SK-N-SH (cell line): ENCODE measurements around the gene DOCK10. TPM values are rescaled to one million over a fixed set of nuclear protein-coding genes. Genes with fewer than 3 reads are reported as not detected.

Experiments
- CTCF ChIA-PET: fragments of 300-600, 350-600 bp; formaldehyde crosslinking; extraction: SDS; loops from one replicate; lab custom pipeline; 2021; lab: Yijun Ruan, JAX
- POLR2A ChIA-PET: fragments of 350-600 bp; sonication (Branson Sonifier 250); formaldehyde crosslinking; extraction: SDS; loops from one replicate; lab custom pipeline; 2020; ENCODE audit warnings: antibody characterized with exemption, inconsistent platforms; lab: Yijun Ruan, JAX
- DNase-seq: peaks from one replicate; pipeline ENCODE4 v3.0.0; 2012
- H2AFZ ChIP-seq: fragments of 200-600 bp; sonication (generic); 2 replicates; pipeline ENCODE4 v1.8.1; 2016; ENCODE audit warnings: antibody characterized with exemption, mild to moderate bottlenecking, low read depth
- H3F3A ChIP-seq: fragments of 200-600 bp; sonication (generic); replicated peaks from 2 replicates; pipeline ENCODE3; 2016; ENCODE audit warnings: antibody characterized with exemption, mild to moderate bottlenecking; ENCODE audit not compliant: insufficient read depth
- H3K27ac ChIP-seq, 2 experiments: fragments of 200-500 bp in 1 of 2; fragments of 200-600 bp in 1 of 2; sonication (Bioruptor generic) in 1 of 2; sonication (generic), shearing (Covaris generic) in 1 of 2; 2 replicates each; pipeline versions ENCODE4 v1.5.1 to v1.6.1; 2014 to 2016; ENCODE audit warnings: low read depth in 2 of 2, inconsistent platforms in 1 of 2, low read length in 1 of 2, mild to moderate bottlenecking in 1 of 2, mixed read lengths in 1 of 2
- H3K27me3 ChIP-seq: fragments of 200-600 bp; sonication (generic), shearing (Covaris generic); 2 replicates; pipeline ENCODE4 v1.6.1; 2016; ENCODE audit warnings: mixed run types; ENCODE audit not compliant: insufficient read depth
- H3K36me3 ChIP-seq, 2 experiments: fragments of 200-500 bp in 1 of 2; fragments of 200-600 bp in 1 of 2; sonication (Bioruptor generic) in 1 of 2; sonication (generic) in 1 of 2; replicated peaks in 1 of 2; 2 replicates each; pipeline versions ENCODE3 to v1.5.1; 2014 to 2016; ENCODE audit warnings: low read length in 1 of 2, mild to moderate bottlenecking in 1 of 2; ENCODE audit not compliant: insufficient read depth in 2 of 2, control insufficient read depth in 1 of 2
- H3K4me1 ChIP-seq, 2 experiments: fragments of 200-500 bp in 1 of 2; fragments of 200-600 bp in 1 of 2; sonication (Bioruptor generic) in 1 of 2; sonication (generic), shearing (Covaris generic) in 1 of 2; 2 replicates each; pipeline versions ENCODE4 v1.5.1 to v1.6.1; 2014 to 2016; ENCODE audit warnings: low read depth in 1 of 2, low read length in 1 of 2, mixed run types in 1 of 2; ENCODE audit not compliant: insufficient read depth in 2 of 2, control insufficient read depth in 1 of 2
- H3K4me2 ChIP-seq: fragments of 200-600 bp; sonication (generic), shearing (Covaris generic); 2 replicates; pipeline ENCODE4 v1.6.1; 2017; ENCODE audit warnings: mixed run types
- H3K4me3 ChIP-seq, 2 experiments: fragments of 200-500 bp in 1 of 2; fragments of 200-600 bp in 1 of 2; sonication (Bioruptor generic) in 1 of 2; sonication (generic), shearing (Covaris generic) in 1 of 2; 2 replicates each; pipeline versions ENCODE4 v1.5.1 to v1.8.1; 2014 to 2016; ENCODE audit warnings: low read depth in 2 of 2, inconsistent platforms in 1 of 2, low read length in 1 of 2, mild to moderate bottlenecking in 1 of 2, mixed read lengths in 1 of 2, moderate library complexity in 1 of 2
- H3K79me2 ChIP-seq: fragments of 200-600 bp; sonication (generic); 2 replicates; pipeline ENCODE4 v1.8.1; 2017; ENCODE audit warnings: mild to moderate bottlenecking; ENCODE audit not compliant: insufficient read depth
- H3K9ac ChIP-seq: fragments of 200-600 bp; sonication (generic); 2 replicates; pipeline ENCODE4 v1.6.1; 2017; ENCODE audit warnings: mixed run types
- H3K9me2 ChIP-seq: fragments of 200-600 bp; sonication (generic); 2 replicates; pipeline ENCODE4 v1.6.1; 2017; ENCODE audit warnings: mixed run types
- H3K9me3 ChIP-seq: fragments of 200-600 bp; sonication (generic); 2 replicates; pipeline ENCODE4 v1.6.1; 2017; ENCODE audit warnings: mixed run types, mild to moderate bottlenecking, moderate library complexity
- H4K20me1 ChIP-seq: fragments of 200-600 bp; sonication (generic); 2 replicates; pipeline ENCODE4 v1.6.1; 2017; ENCODE audit warnings: mild to moderate bottlenecking, mixed run types; ENCODE audit not compliant: insufficient read depth
- CHD2 ChIP-seq: fragments of 150-350 bp; IDR thresholded peaks from 2 replicates; pipeline ENCODE4 v1.6.1; 2018; ENCODE audit warnings: low read length; ENCODE audit not compliant: partially characterized antibody
- ELF1 ChIP-seq: IDR thresholded peaks from 2 replicates; pipeline ENCODE4 v1.4.0; 2012
- EZH2phosphoT487 ChIP-seq: fragments of 200-600 bp; sonication (generic); IDR thresholded peaks from 2 replicates; pipeline ENCODE4 v1.6.1; 2017; ENCODE audit warnings: low read depth, mixed run types, mild to moderate bottlenecking, antibody characterized with exemption, moderate library complexity, borderline replicate concordance
- FOXJ3 ChIP-seq: sonication (generic); formaldehyde crosslinking; IDR thresholded peaks from 2 replicates; pipeline ENCODE4 v1.5.1; 2020; ENCODE audit warnings: mild to moderate bottlenecking, missing genetic modification reagents
- FOXM1 ChIP-seq: IDR thresholded peaks from 2 replicates; pipeline ENCODE4 v1.4.0; 2012; ENCODE audit warnings: low read depth, mild to moderate bottlenecking
- GATA2 ChIP-seq: sonication (generic); formaldehyde crosslinking; IDR thresholded peaks from 2 replicates; pipeline ENCODE4 v1.5.0; 2020; ENCODE audit warnings: mild to moderate bottlenecking, missing genetic modification reagents
- JUND ChIP-seq: IDR thresholded peaks from 2 replicates; pipeline ENCODE4 v1.4.0; 2012
- MAX ChIP-seq: IDR thresholded peaks from 2 replicates; pipeline ENCODE4 v1.4.0; 2012; ENCODE audit warnings: low read depth
- MEF2A ChIP-seq: IDR thresholded peaks from 2 replicates; pipeline ENCODE4 v1.4.0; 2012; ENCODE audit warnings: low read depth, borderline replicate concordance
- MXI1 ChIP-seq: IDR thresholded peaks from 2 replicates; pipeline ENCODE4 v1.6.1; 2012; ENCODE audit warnings: mild to moderate bottlenecking, low read depth, low read length, improper control_type of control experiment
- NFIC ChIP-seq: IDR thresholded peaks from 2 replicates; pipeline ENCODE4 v1.4.0; 2012; ENCODE audit warnings: borderline replicate concordance
- NRF1 ChIP-seq: IDR thresholded peaks from 2 replicates; pipeline ENCODE4 v1.6.1; 2012; ENCODE audit warnings: low read depth, mild to moderate bottlenecking, low read length
- RCOR1 ChIP-seq: fragments of 150-350 bp; IDR thresholded peaks from 2 replicates; pipeline ENCODE4 v1.6.1; 2017; ENCODE audit warnings: antibody characterized with exemption, low read length
- RFX5 ChIP-seq: IDR thresholded peaks from 2 replicates; pipeline ENCODE4 v1.6.1; 2012; ENCODE audit warnings: mild to moderate bottlenecking, improper control_type of control experiment, low read length
- RXRA ChIP-seq: IDR thresholded peaks from 2 replicates; pipeline ENCODE4 v1.4.0; 2012; ENCODE audit warnings: low read depth, mild to moderate bottlenecking, borderline replicate concordance
- SMC3 ChIP-seq: IDR thresholded peaks from 2 replicates; pipeline ENCODE4 v1.6.1; 2012; ENCODE audit warnings: low read depth, low read length, improper control_type of control experiment
- TCF12 ChIP-seq: IDR thresholded peaks from 2 replicates; pipeline ENCODE4 v1.4.0; 2012
- TEAD4 ChIP-seq: IDR thresholded peaks from 2 replicates; pipeline ENCODE4 v1.4.0; 2012; ENCODE audit warnings: mild to moderate bottlenecking, borderline replicate concordance; ENCODE audit not compliant: insufficient read depth
- YY1 ChIP-seq: IDR thresholded peaks from 2 replicates; pipeline ENCODE4 v1.4.0; 2012; ENCODE audit warnings: low read depth, mild to moderate bottlenecking
- WGBS: methylation state at CpG from one replicate; pipeline ENCODE4 v1.1.6; 2017; ENCODE audit warnings: low lambda C conversion rate; 5-methylcytosine and 5-hydroxymethylcytosine counted together
- polyA plus RNA-seq, 3 experiments: library from polyadenylated mRNA; depleted of rRNA; stranded (reverse); fragments of >200 nt; gene quantifications; 2 replicates each; pipeline ENCODE4 v1.2.3, GENCODE V29; 2012
- TF ChIP-seq, protein P1 (sequence below): IDR thresholded peaks from 2 replicates; pipeline ENCODE4 v1.4.0; 2012; ENCODE audit warnings: low read depth, borderline replicate concordance
- TF ChIP-seq, protein P2 (sequence below): IDR thresholded peaks from 2 replicates; pipeline ENCODE4 v1.6.1; 2012; ENCODE audit warnings: mild to moderate bottlenecking, low read depth, low read length, moderate library complexity
- TF ChIP-seq, protein P3 (sequence below): IDR thresholded peaks from 2 replicates; pipeline ENCODE4; 2012

Gene DOCK10
- polyA plus RNA-seq, 1 of the 3 experiments (the other 2 are of a cell fraction), result 24.1 TPM

DNA sequence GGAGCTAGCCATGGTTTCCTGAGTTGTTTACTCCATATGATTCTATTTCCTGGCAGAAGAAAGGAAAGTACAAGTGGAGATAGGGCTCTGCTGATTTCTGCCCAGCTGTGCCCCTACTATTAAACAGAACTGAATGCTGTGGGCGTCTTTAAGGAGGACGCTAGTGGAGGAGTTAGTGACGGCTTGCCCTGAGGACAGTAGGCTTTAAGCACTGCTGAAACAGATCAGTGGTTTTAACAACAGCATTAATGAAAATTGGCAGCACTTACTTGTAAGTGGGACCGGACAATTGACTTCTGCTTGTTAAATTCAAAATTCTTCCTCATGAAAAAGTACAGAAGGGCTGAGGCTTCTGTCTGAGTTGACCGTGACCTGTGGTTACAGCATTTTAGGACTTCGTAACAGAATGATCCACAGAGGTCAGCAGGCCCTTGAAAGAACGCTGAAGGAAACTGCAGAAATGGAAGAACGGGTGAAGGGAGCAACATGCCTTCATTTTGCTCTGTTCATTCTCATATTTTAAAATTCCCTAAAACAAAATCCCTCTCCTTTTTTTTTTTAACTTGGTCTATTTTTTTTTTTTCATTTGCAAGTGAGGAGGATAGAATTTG lies 245.5 kb downstream of the DOCK10 start:
- Histone ChIP-seq H4K20me1 (no peaks in the 10 kb centered on the region), H3K4me3 (no peak overlapping the region), H3K9me2 (no peaks in the 10 kb centered on the region), H3K27me3 (no peaks in the 10 kb centered on the region), H3F3A (peaks cover 2% of the 10 kb centered on the region), H3K4me1 (no peaks in the 10 kb centered on the region), H3K79me2 (no peaks in the 10 kb centered on the region), H3K9ac (no peak overlapping the region), H3K36me3 (peaks cover 60 to 87% of the 10 kb centered on the region in 2 experiments), H3K27ac (no peak overlapping the region), H2AFZ (no peak overlapping the region), H3K9me3 (no peaks in the 10 kb centered on the region), H3K4me2 (no peak overlapping the region)
- TF ChIP-seq JUND (no peak), RCOR1 (no peak), FOXM1 (no peak), MXI1 (no peak), RFX5 (no peak), TCF12 (no peak), FOXJ3 (CRISPR knock-in tag) (no peak)
- TF ChIP-seq, protein P1, sequence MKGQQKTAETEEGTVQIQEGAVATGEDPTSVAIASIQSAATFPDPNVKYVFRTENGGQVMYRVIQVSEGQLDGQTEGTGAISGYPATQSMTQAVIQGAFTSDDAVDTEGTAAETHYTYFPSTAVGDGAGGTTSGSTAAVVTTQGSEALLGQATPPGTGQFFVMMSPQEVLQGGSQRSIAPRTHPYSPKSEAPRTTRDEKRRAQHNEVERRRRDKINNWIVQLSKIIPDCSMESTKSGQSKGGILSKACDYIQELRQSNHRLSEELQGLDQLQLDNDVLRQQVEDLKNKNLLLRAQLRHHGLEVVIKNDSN, result no peak
- DNase-seq, result no peak
- POLR2A ChIA-PET, result no interaction called here
- CTCF ChIA-PET, result interaction anchor here (0.8 to 1.4 kb wide), 2 partner anchors 18 to 206 kb away, joined by 3 to 5 read pairs; no protein-coding TSS in a partner anchor
- 94% methylated on average over 8 of the region's 8 CpGs for WGBS

DNA sequence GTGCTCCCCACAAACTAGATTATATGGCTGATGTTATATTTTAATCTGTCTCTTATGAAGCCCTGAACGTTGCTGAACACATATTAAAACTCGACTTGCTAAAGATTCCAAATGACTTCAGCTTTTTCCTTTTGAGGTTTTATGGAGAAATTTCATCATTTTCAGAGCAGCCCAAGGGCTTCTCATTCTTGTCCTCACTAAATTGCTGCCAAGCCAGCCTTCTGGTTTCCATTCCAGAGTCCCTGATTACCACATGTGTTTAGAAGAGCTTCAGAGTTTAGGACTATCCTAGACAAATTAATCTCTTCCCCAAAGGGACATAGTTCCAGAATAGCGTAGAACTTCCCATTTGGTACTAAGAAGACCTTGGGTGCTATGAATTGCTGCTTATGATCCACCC lies 248.3 kb downstream of the DOCK10 start:
- H3K27me3 ChIP-seq, result no peaks in the 10 kb centered on the region
- no peak overlapping the region for H3K4me3 ChIP-seq
- peaks cover 2% of the 10 kb centered on the region for H3F3A ChIP-seq
- H4K20me1 ChIP-seq, result no peaks in the 10 kb centered on the region
- H3K9me2 ChIP-seq, result no peaks in the 10 kb centered on the region
- H2AFZ ChIP-seq, result no peak overlapping the region
- H3K79me2 ChIP-seq, result no peaks in the 10 kb centered on the region
- H3K4me2 ChIP-seq, result no peak overlapping the region
- POLR2A ChIA-PET, result no interaction called here
- H3K9me3 ChIP-seq, result no peaks in the 10 kb centered on the region
- WGBS, result 81% methylated on average over 3 of the region's 3 CpGs
- no peak overlapping the region for H3K9ac ChIP-seq
- no peak for DNase-seq
- H3K36me3 ChIP-seq, result peaks cover 42 to 76% of the 10 kb centered on the region in 2 experiments
- TF ChIP-seq ELF1, result no peak
- no peak for TF ChIP-seq EZH2phosphoT487
- TF ChIP-seq MXI1, result no peak
- TF ChIP-seq RXRA, result no peak
- no peak for TF ChIP-seq YY1
- no peak for TF ChIP-seq SMC3
- no peak for TF ChIP-seq TEAD4
- TF ChIP-seq, protein P2, sequence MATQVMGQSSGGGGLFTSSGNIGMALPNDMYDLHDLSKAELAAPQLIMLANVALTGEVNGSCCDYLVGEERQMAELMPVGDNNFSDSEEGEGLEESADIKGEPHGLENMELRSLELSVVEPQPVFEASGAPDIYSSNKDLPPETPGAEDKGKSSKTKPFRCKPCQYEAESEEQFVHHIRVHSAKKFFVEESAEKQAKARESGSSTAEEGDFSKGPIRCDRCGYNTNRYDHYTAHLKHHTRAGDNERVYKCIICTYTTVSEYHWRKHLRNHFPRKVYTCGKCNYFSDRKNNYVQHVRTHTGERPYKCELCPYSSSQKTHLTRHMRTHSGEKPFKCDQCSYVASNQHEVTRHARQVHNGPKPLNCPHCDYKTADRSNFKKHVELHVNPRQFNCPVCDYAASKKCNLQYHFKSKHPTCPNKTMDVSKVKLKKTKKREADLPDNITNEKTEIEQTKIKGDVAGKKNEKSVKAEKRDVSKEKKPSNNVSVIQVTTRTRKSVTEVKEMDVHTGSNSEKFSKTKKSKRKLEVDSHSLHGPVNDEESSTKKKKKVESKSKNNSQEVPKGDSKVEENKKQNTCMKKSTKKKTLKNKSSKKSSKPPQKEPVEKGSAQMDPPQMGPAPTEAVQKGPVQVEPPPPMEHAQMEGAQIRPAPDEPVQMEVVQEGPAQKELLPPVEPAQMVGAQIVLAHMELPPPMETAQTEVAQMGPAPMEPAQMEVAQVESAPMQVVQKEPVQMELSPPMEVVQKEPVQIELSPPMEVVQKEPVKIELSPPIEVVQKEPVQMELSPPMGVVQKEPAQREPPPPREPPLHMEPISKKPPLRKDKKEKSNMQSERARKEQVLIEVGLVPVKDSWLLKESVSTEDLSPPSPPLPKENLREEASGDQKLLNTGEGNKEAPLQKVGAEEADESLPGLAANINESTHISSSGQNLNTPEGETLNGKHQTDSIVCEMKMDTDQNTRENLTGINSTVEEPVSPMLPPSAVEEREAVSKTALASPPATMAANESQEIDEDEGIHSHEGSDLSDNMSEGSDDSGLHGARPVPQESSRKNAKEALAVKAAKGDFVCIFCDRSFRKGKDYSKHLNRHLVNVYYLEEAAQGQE, result no peak
- TF ChIP-seq CHD2, result no peak
- TF ChIP-seq MEF2A, result no peak
- no peak for TF ChIP-seq NFIC
- no peak for TF ChIP-seq MAX
- no peak for TF ChIP-seq RCOR1
- no peak for TF ChIP-seq NRF1
- TF ChIP-seq, protein P3, sequence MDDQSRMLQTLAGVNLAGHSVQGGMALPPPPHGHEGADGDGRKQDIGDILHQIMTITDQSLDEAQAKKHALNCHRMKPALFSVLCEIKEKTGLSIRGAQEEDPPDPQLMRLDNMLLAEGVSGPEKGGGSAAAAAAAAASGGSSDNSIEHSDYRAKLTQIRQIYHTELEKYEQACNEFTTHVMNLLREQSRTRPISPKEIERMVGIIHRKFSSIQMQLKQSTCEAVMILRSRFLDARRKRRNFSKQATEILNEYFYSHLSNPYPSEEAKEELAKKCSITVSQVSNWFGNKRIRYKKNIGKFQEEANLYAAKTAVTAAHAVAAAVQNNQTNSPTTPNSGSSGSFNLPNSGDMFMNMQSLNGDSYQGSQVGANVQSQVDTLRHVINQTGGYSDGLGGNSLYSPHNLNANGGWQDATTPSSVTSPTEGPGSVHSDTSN, result no peak
- no peak for TF ChIP-seq FOXJ3 (CRISPR knock-in tag)
- no peak for TF ChIP-seq GATA2 (CRISPR knock-in tag)
- no peaks in the 10 kb centered on the region for H3K4me1 ChIP-seq
- no peak overlapping the region for H3K27ac ChIP-seq
- CTCF ChIA-PET, result interaction anchor here (0.9 to 1.5 kb wide), 2 partner anchors 18 to 209 kb away, joined by 3 read pairs; no protein-coding TSS in a partner anchor
